Measurements from ENCODE around the gene SP6. TPM values are rescaled to one million over a fixed set of nuclear protein-coding genes. Genes with fewer than 3 reads are reported as not detected.

Gene SP6
- total RNA-seq, 1 experiment from 2014 or later: 3.3 TPM

- TF ChIP-seq TEAD1 (CRISPR knock-in tag; IDR thresholded peaks at IDR 0.05): no peak
- no peak for TF ChIP-seq FOXJ3 (CRISPR knock-in tag; IDR thresholded peaks at IDR 0.05; ENCODE audit: borderline replicate concordance)
- TF ChIP-seq STAT6 (CRISPR knock-in tag; conservative IDR thresholded peaks at IDR 0.05; ENCODE audit: low read depth): no peak
- no peak for TF ChIP-seq HMGA2 (CRISPR knock-in tag; IDR thresholded peaks at IDR 0.05)
- no peak for ATAC-seq
- Mint-ChIP-seq H3K27me3 (ENCODE audit: low read depth) (no peaks in the 10 kb centered on the region), H3K4me1 (peaks cover 14% of the 10 kb centered on the region), H3K27ac (no peak overlapping the region), H3K36me3 (no peaks in the 10 kb centered on the region; the same call in 1 of the 2 replicates), H3K9me3 (no peaks in the 10 kb centered on the region), H3K4me3 (no peak overlapping the region)
- ChIA-PET CTCF (interaction anchor here (1.2 to 19.3 kb wide), 4 partner anchors 11 to 134 kb away, joined by 3 to 1122 read pairs (median 8); partner anchors contain the start of genes CDK5RAP3 and SP2), POLR2A (interaction anchor here (1.3 kb wide), 1 partner anchor 59 kb away, joined by 3 read pairs; the partner anchor contains the start of gene SP2)
- no peak for DNase-seq (ENCODE audit: low spot score)
Measured at GRCh38 chr17:47836601-47837000, 14.4 kb downstream of the SP6 start.

- no peak overlapping the region for H3K27ac Mint-ChIP-seq
- no peak for DNase-seq (ENCODE audit: low spot score)
- H3K9me3 Mint-ChIP-seq: no peaks in the 10 kb centered on the region
- no peak overlapping the region for H3K4me3 Mint-ChIP-seq
- CTCF ChIA-PET: interaction anchor here (2.9 to 19.3 kb wide), 2 partner anchors 13 to 52 kb away, joined by 12 to 1122 read pairs; partner anchors contain the start of gene SP2
- H3K27me3 Mint-ChIP-seq (ENCODE audit: low read depth): no peaks in the 10 kb centered on the region
- no peaks in the 10 kb centered on the region; the same call in 1 of the 2 replicates for H3K36me3 Mint-ChIP-seq
- TF ChIP-seq TEAD4 (CRISPR knock-in tag; IDR thresholded peaks at IDR 0.05) (no peak), PRRX2 (CRISPR knock-in tag; IDR thresholded peaks at IDR 0.05) (no peak), ZNF425 (CRISPR knock-in tag; conservative IDR thresholded peaks at IDR 0.05) (no peak), ZNF317 (CRISPR knock-in tag; IDR thresholded peaks at IDR 0.05; ENCODE audit: borderline replicate concordance, low read depth) (no peak), NR2C2 (CRISPR knock-in tag; IDR thresholded peaks at IDR 0.05) (no peak), TCF7 (CRISPR knock-in tag; IDR thresholded peaks at IDR 0.05; ENCODE audit: low read depth) (no peak), ZNF138 (CRISPR knock-in tag; conservative IDR thresholded peaks at IDR 0.05) (no peak), FOXK1 (CRISPR knock-in tag; IDR thresholded peaks at IDR 0.05) (no peak), E2F5 (CRISPR knock-in tag; IDR thresholded peaks at IDR 0.05) (no peak), JUN (CRISPR knock-in tag; IDR thresholded peaks at IDR 0.05) (no peak), USF1 (CRISPR knock-in tag; IDR thresholded peaks at IDR 0.05) (no peak), ZSCAN18 (CRISPR knock-in tag; IDR thresholded peaks at IDR 0.05) (no peak), MYBL2 (CRISPR knock-in tag; IDR thresholded peaks at IDR 0.05) (no peak), ZBTB21 (CRISPR knock-in tag; IDR thresholded peaks at IDR 0.05; ENCODE audit: borderline replicate concordance) (no peak), STAT6 (CRISPR knock-in tag; conservative IDR thresholded peaks at IDR 0.05; ENCODE audit: low read depth) (no peak), USF2 (CRISPR knock-in tag; IDR thresholded peaks at IDR 0.05) (no peak)
- TF ChIP-seq, protein P1, sequence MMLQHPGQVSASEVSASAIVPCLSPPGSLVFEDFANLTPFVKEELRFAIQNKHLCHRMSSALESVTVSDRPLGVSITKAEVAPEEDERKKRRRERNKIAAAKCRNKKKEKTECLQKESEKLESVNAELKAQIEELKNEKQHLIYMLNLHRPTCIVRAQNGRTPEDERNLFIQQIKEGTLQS (CRISPR knock-in tag; conservative IDR thresholded peaks at IDR 0.05): no peak
- POLR2A ChIA-PET: no interaction called here
- ATAC-seq: no peak
- peaks cover 12% of the 10 kb centered on the region for H3K4me1 Mint-ChIP-seq
Measured at GRCh38 chr17:47834756-47835155, 16.2 kb downstream of the SP6 start.

Measured in WTC11 (cell line).